SK-N-SH (cell line): ENCODE measurements around the gene TAOK3. TPM values are rescaled to one million over a fixed set of nuclear protein-coding genes. Genes with fewer than 3 reads are reported as not detected.

Experiments
- CTCF ChIA-PET: fragments of 300-600, 350-600 bp; formaldehyde crosslinking; extraction: SDS; loops from one replicate; lab custom pipeline; 2021; lab: Yijun Ruan, JAX
- POLR2A ChIA-PET: fragments of 350-600 bp; sonication (Branson Sonifier 250); formaldehyde crosslinking; extraction: SDS; loops from one replicate; lab custom pipeline; 2020; ENCODE audit warnings: antibody characterized with exemption, inconsistent platforms; lab: Yijun Ruan, JAX
- DNase-seq: peaks from one replicate; pipeline ENCODE4 v3.0.0; 2012
- H2AFZ ChIP-seq: fragments of 200-600 bp; sonication (generic); 2 replicates; pipeline ENCODE4 v1.8.1; 2016; ENCODE audit warnings: antibody characterized with exemption, mild to moderate bottlenecking, low read depth
- H3F3A ChIP-seq: fragments of 200-600 bp; sonication (generic); replicated peaks from 2 replicates; pipeline ENCODE3; 2016; ENCODE audit warnings: antibody characterized with exemption, mild to moderate bottlenecking; ENCODE audit not compliant: insufficient read depth
- H3K27ac ChIP-seq, 2 experiments: fragments of 200-500 bp in 1 of 2; fragments of 200-600 bp in 1 of 2; sonication (Bioruptor generic) in 1 of 2; sonication (generic), shearing (Covaris generic) in 1 of 2; 2 replicates each; pipeline versions ENCODE4 v1.5.1 to v1.6.1; 2014 to 2016; ENCODE audit warnings: low read depth in 2 of 2, inconsistent platforms in 1 of 2, low read length in 1 of 2, mild to moderate bottlenecking in 1 of 2, mixed read lengths in 1 of 2
- H3K27me3 ChIP-seq: fragments of 200-600 bp; sonication (generic), shearing (Covaris generic); 2 replicates; pipeline ENCODE4 v1.6.1; 2016; ENCODE audit warnings: mixed run types; ENCODE audit not compliant: insufficient read depth
- H3K36me3 ChIP-seq, 2 experiments: fragments of 200-500 bp in 1 of 2; fragments of 200-600 bp in 1 of 2; sonication (Bioruptor generic) in 1 of 2; sonication (generic) in 1 of 2; replicated peaks in 1 of 2; 2 replicates each; pipeline versions ENCODE3 to v1.5.1; 2014 to 2016; ENCODE audit warnings: low read length in 1 of 2, mild to moderate bottlenecking in 1 of 2; ENCODE audit not compliant: insufficient read depth in 2 of 2, control insufficient read depth in 1 of 2
- H3K4me1 ChIP-seq, 2 experiments: fragments of 200-500 bp in 1 of 2; fragments of 200-600 bp in 1 of 2; sonication (Bioruptor generic) in 1 of 2; sonication (generic), shearing (Covaris generic) in 1 of 2; 2 replicates each; pipeline versions ENCODE4 v1.5.1 to v1.6.1; 2014 to 2016; ENCODE audit warnings: low read depth in 1 of 2, low read length in 1 of 2, mixed run types in 1 of 2; ENCODE audit not compliant: insufficient read depth in 2 of 2, control insufficient read depth in 1 of 2
- H3K4me2 ChIP-seq: fragments of 200-600 bp; sonication (generic), shearing (Covaris generic); 2 replicates; pipeline ENCODE4 v1.6.1; 2017; ENCODE audit warnings: mixed run types
- H3K4me3 ChIP-seq, 2 experiments: fragments of 200-500 bp in 1 of 2; fragments of 200-600 bp in 1 of 2; sonication (Bioruptor generic) in 1 of 2; sonication (generic), shearing (Covaris generic) in 1 of 2; 2 replicates each; pipeline versions ENCODE4 v1.5.1 to v1.8.1; 2014 to 2016; ENCODE audit warnings: low read depth in 2 of 2, inconsistent platforms in 1 of 2, low read length in 1 of 2, mild to moderate bottlenecking in 1 of 2, mixed read lengths in 1 of 2, moderate library complexity in 1 of 2
- H3K79me2 ChIP-seq: fragments of 200-600 bp; sonication (generic); 2 replicates; pipeline ENCODE4 v1.8.1; 2017; ENCODE audit warnings: mild to moderate bottlenecking; ENCODE audit not compliant: insufficient read depth
- H3K9ac ChIP-seq: fragments of 200-600 bp; sonication (generic); 2 replicates; pipeline ENCODE4 v1.6.1; 2017; ENCODE audit warnings: mixed run types
- H3K9me2 ChIP-seq: fragments of 200-600 bp; sonication (generic); 2 replicates; pipeline ENCODE4 v1.6.1; 2017; ENCODE audit warnings: mixed run types
- H3K9me3 ChIP-seq: fragments of 200-600 bp; sonication (generic); 2 replicates; pipeline ENCODE4 v1.6.1; 2017; ENCODE audit warnings: mixed run types, mild to moderate bottlenecking, moderate library complexity
- H4K20me1 ChIP-seq: fragments of 200-600 bp; sonication (generic); 2 replicates; pipeline ENCODE4 v1.6.1; 2017; ENCODE audit warnings: mild to moderate bottlenecking, mixed run types; ENCODE audit not compliant: insufficient read depth
- ELF1 ChIP-seq: IDR thresholded peaks from 2 replicates; pipeline ENCODE4 v1.4.0; 2012
- EP300 ChIP-seq, 2 experiments: IDR thresholded peaks; 2 replicates each; pipeline versions ENCODE4 v1.4.0 to v1.6.1; 2012; ENCODE audit warnings: borderline replicate concordance in 1 of 2, low read depth in 1 of 2, low read length in 1 of 2
- EZH2phosphoT487 ChIP-seq: fragments of 200-600 bp; sonication (generic); IDR thresholded peaks from 2 replicates; pipeline ENCODE4 v1.6.1; 2017; ENCODE audit warnings: low read depth, mixed run types, mild to moderate bottlenecking, antibody characterized with exemption, moderate library complexity, borderline replicate concordance
- FOSL2 ChIP-seq: IDR thresholded peaks from 2 replicates; pipeline ENCODE4 v1.4.0; 2012; ENCODE audit warnings: low read depth, mild to moderate bottlenecking, moderate library complexity, borderline replicate concordance
- FOXJ3 ChIP-seq: sonication (generic); formaldehyde crosslinking; IDR thresholded peaks from 2 replicates; pipeline ENCODE4 v1.5.1; 2020; ENCODE audit warnings: mild to moderate bottlenecking, missing genetic modification reagents
- FOXM1 ChIP-seq: IDR thresholded peaks from 2 replicates; pipeline ENCODE4 v1.4.0; 2012; ENCODE audit warnings: low read depth, mild to moderate bottlenecking
- GABPA ChIP-seq: IDR thresholded peaks from 2 replicates; pipeline ENCODE4 v1.4.0; 2012; ENCODE audit warnings: low read depth, mild to moderate bottlenecking
- GATA2 ChIP-seq: sonication (generic); formaldehyde crosslinking; IDR thresholded peaks from 2 replicates; pipeline ENCODE4 v1.5.0; 2020; ENCODE audit warnings: mild to moderate bottlenecking, missing genetic modification reagents
- JUND ChIP-seq: IDR thresholded peaks from 2 replicates; pipeline ENCODE4 v1.4.0; 2012
- MXI1 ChIP-seq: IDR thresholded peaks from 2 replicates; pipeline ENCODE4 v1.6.1; 2012; ENCODE audit warnings: mild to moderate bottlenecking, low read depth, low read length, improper control_type of control experiment
- NFIC ChIP-seq: IDR thresholded peaks from 2 replicates; pipeline ENCODE4 v1.4.0; 2012; ENCODE audit warnings: borderline replicate concordance
- NRF1 ChIP-seq: IDR thresholded peaks from 2 replicates; pipeline ENCODE4 v1.6.1; 2012; ENCODE audit warnings: low read depth, mild to moderate bottlenecking, low read length
- POLR2AphosphoS5 ChIP-seq: IDR thresholded peaks from 2 replicates; pipeline ENCODE4 v1.6.1; 2012; ENCODE audit warnings: low read depth, low read length
- RAD21 ChIP-seq: IDR thresholded peaks from 2 replicates; pipeline ENCODE4 v1.6.1; 2012; ENCODE audit warnings: mild to moderate bottlenecking, low read length
- RCOR1 ChIP-seq: fragments of 150-350 bp; IDR thresholded peaks from 2 replicates; pipeline ENCODE4 v1.6.1; 2017; ENCODE audit warnings: antibody characterized with exemption, low read length
- RFX5 ChIP-seq: IDR thresholded peaks from 2 replicates; pipeline ENCODE4 v1.6.1; 2012; ENCODE audit warnings: mild to moderate bottlenecking, improper control_type of control experiment, low read length
- RXRA ChIP-seq: IDR thresholded peaks from 2 replicates; pipeline ENCODE4 v1.4.0; 2012; ENCODE audit warnings: low read depth, mild to moderate bottlenecking, borderline replicate concordance
- SIN3A ChIP-seq: IDR thresholded peaks from 2 replicates; pipeline ENCODE4 v1.6.1; 2012; ENCODE audit warnings: low read depth, mild to moderate bottlenecking, low read length, moderate library complexity, borderline replicate concordance
- SMC3 ChIP-seq: IDR thresholded peaks from 2 replicates; pipeline ENCODE4 v1.6.1; 2012; ENCODE audit warnings: low read depth, low read length, improper control_type of control experiment
- TAF1 ChIP-seq: IDR thresholded peaks from 2 replicates; pipeline ENCODE4 v1.6.1; 2012; ENCODE audit warnings: low read depth, mild to moderate bottlenecking, low read length, moderate library complexity, borderline replicate concordance
- TCF12 ChIP-seq: IDR thresholded peaks from 2 replicates; pipeline ENCODE4 v1.4.0; 2012
- TEAD4 ChIP-seq: IDR thresholded peaks from 2 replicates; pipeline ENCODE4 v1.4.0; 2012; ENCODE audit warnings: mild to moderate bottlenecking, borderline replicate concordance; ENCODE audit not compliant: insufficient read depth
- YY1 ChIP-seq: IDR thresholded peaks from 2 replicates; pipeline ENCODE4 v1.4.0; 2012; ENCODE audit warnings: low read depth, mild to moderate bottlenecking
- WGBS: methylation state at CpG from one replicate; pipeline ENCODE4 v1.1.6; 2017; ENCODE audit warnings: low lambda C conversion rate; 5-methylcytosine and 5-hydroxymethylcytosine counted together
- polyA plus RNA-seq, 3 experiments: library from polyadenylated mRNA; depleted of rRNA; stranded (reverse); fragments of >200 nt; gene quantifications; 2 replicates each; pipeline ENCODE4 v1.2.3, GENCODE V29; 2012
- TF ChIP-seq, protein P1 (sequence below): IDR thresholded peaks from 2 replicates; pipeline ENCODE4 v1.4.0; 2012; ENCODE audit warnings: low read depth, borderline replicate concordance
- TF ChIP-seq, protein P2 (sequence below): fragments of 150-350 bp; IDR thresholded peaks from 2 replicates; pipeline ENCODE4 v1.6.1; 2017; ENCODE audit warnings: antibody characterized with exemption, low read length, low read depth, borderline replicate concordance
- TF ChIP-seq, protein P3 (sequence below): fragments of 150-350 bp; IDR thresholded peaks from 2 replicates; pipeline ENCODE4 v1.6.1; 2016; ENCODE audit warnings: mild to moderate bottlenecking, low read depth, low read length
- TF ChIP-seq, protein P4 (sequence below): IDR thresholded peaks from 2 replicates; pipeline ENCODE4 v1.4.0; 2012; ENCODE audit warnings: low read depth, borderline replicate concordance

The TAOK3 gene
- polyA plus RNA-seq, 1 of the 3 experiments (the other 2 are of a cell fraction) = 18.1 TPM

DNA sequence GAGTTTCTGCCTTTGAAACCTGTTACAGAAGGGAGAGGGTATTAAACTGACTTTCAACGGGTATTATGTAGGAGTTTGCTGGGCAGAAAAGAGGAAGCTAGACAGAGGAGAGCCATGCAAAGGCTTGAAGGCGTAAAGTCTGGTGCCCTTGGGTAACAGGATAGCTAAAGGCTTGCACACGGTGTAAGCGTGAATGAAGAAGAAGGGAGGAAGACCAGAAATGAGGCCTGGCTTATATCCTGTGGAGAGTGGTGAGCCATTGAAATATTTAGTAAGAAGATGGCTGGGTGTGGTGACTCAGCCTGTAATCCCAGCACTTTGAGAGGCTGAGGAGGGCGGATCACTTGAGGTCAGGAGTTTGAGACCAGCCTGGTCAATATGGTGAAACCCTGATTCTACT, 26.2 kb upstream of the TAOK3 start (continued):
- TF ChIP-seq POLR2AphosphoS5 (no peak), FOXJ3 (CRISPR knock-in tag) (no peak), TEAD4 (no peak), GATA2 (CRISPR knock-in tag) (no peak), RAD21 (no peak), SMC3 (no peak), NRF1 (no peak), ELF1 (no peak), EZH2phosphoT487 (no peak), RCOR1 (no peak), RFX5 (no peak)
- TF ChIP-seq, protein P1, sequence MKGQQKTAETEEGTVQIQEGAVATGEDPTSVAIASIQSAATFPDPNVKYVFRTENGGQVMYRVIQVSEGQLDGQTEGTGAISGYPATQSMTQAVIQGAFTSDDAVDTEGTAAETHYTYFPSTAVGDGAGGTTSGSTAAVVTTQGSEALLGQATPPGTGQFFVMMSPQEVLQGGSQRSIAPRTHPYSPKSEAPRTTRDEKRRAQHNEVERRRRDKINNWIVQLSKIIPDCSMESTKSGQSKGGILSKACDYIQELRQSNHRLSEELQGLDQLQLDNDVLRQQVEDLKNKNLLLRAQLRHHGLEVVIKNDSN = no peak
- TF ChIP-seq, protein P2, sequence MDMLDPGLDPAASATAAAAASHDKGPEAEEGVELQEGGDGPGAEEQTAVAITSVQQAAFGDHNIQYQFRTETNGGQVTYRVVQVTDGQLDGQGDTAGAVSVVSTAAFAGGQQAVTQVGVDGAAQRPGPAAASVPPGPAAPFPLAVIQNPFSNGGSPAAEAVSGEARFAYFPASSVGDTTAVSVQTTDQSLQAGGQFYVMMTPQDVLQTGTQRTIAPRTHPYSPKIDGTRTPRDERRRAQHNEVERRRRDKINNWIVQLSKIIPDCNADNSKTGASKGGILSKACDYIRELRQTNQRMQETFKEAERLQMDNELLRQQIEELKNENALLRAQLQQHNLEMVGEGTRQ = no peak

DNA sequence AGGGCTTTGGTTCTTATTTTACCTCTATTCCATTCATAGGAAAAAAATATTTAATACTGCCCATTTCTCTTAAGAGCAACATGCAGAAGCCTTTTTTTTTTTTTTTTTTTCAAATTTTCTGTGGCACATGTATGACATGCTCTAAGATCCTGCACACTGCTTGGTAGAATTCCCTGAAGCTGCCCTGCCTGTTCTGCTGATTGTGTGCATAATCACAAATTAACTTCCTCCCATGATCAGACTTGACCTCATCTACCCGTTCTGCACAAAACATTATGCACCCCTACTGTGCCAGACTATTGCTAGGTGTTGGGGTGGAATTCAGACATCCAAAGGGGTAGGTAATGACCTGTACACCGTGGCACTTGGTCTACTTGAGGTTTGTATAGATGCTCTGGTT, 25.8 kb upstream of the TAOK3 start:
- no peak overlapping the region for H2AFZ ChIP-seq
- peaks cover 6% of the 10 kb centered on the region for H3K79me2 ChIP-seq
- TF ChIP-seq GABPA (no peak), SIN3A (no peak), RXRA (no peak), NFIC (no peak), YY1 (no peak), EP300 (IDR thresholded peaks at IDR 0.05; ENCODE audit: borderline replicate concordance in 1 of 2, low read depth in 1 of 2, low read length in 1 of 2) (no peak), RCOR1 (no peak), TCF12 (no peak), JUND (no peak), FOXM1 (no peak), MXI1 (no peak), TAF1 (no peak), POLR2AphosphoS5 (no peak), FOSL2 (no peak), NRF1 (no peak), TEAD4 (no peak)
- TF ChIP-seq, protein P3, sequence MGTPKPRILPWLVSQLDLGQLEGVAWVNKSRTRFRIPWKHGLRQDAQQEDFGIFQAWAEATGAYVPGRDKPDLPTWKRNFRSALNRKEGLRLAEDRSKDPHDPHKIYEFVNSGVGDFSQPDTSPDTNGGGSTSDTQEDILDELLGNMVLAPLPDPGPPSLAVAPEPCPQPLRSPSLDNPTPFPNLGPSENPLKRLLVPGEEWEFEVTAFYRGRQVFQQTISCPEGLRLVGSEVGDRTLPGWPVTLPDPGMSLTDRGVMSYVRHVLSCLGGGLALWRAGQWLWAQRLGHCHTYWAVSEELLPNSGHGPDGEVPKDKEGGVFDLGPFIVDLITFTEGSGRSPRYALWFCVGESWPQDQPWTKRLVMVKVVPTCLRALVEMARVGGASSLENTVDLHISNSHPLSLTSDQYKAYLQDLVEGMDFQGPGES = no peak
- TF ChIP-seq, protein P4, sequence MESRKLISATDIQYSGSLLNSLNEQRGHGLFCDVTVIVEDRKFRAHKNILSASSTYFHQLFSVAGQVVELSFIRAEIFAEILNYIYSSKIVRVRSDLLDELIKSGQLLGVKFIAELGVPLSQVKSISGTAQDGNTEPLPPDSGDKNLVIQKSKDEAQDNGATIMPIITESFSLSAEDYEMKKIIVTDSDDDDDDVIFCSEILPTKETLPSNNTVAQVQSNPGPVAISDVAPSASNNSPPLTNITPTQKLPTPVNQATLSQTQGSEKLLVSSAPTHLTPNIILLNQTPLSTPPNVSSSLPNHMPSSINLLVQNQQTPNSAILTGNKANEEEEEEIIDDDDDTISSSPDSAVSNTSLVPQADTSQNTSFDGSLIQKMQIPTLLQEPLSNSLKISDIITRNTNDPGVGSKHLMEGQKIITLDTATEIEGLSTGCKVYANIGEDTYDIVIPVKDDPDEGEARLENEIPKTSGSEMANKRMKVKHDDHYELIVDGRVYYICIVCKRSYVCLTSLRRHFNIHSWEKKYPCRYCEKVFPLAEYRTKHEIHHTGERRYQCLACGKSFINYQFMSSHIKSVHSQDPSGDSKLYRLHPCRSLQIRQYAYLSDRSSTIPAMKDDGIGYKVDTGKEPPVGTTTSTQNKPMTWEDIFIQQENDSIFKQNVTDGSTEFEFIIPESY = no peak
- no peak overlapping the region for H3K4me2 ChIP-seq
- ChIA-PET POLR2A (no interaction called here), CTCF (interaction anchor here (1.0 to 2.9 kb wide), 4 partner anchors 21 to 1015 kb away, joined by 3 to 13 read pairs (median 3); no protein-coding TSS in a partner anchor)
- H3F3A ChIP-seq = peaks cover 6% of the 10 kb centered on the region
- no peaks in the 10 kb centered on the region for H3K9me3 ChIP-seq
- no peaks in the 10 kb centered on the region for H3K9me2 ChIP-seq
- 89% methylated on average over 2 of the region's 2 CpGs for WGBS
- H3K4me1 ChIP-seq = no peaks in the 10 kb centered on the region; a peak in 1 of 4 replicates
- no peaks in the 10 kb centered on the region for H4K20me1 ChIP-seq
- no peak overlapping the region for H3K4me3 ChIP-seq
- H3K27me3 ChIP-seq = no peaks in the 10 kb centered on the region
- no peak for DNase-seq
- H3K9ac ChIP-seq = no peak overlapping the region
- H3K27ac ChIP-seq = no peak overlapping the region
- H3K36me3 ChIP-seq = peaks cover 44 to 68% of the 10 kb centered on the region in 2 experiments
